Vagina (tissue), 2 donors: ENCODE measurements around the gene CCDC183. TPM values are rescaled to one million over a fixed set of nuclear protein-coding genes. Genes with fewer than 3 reads are reported as not detected.
A peak's percentile ranks its signal among the peaks of the same experiment; 100 is the strongest.

Experiments
- DNase-seq, 2 donors: peaks; one replicate each; pipeline ENCODE4 v3.0.0-alpha.2; 2017; ENCODE audit errors: extremely low spot score in 2 of 2
- H3K27ac ChIP-seq: fragments of 200-600 bp; sonication (generic); one replicate; pipeline ENCODE4 v1.5.1; 2019
- H3K27me3 ChIP-seq: fragments of 200-600 bp; sonication (generic); one replicate; pipeline ENCODE4 v1.5.1; 2019
- H3K36me3 ChIP-seq, 2 donors: fragments of 200-600 bp; sonication (generic); one replicate each; pipeline ENCODE4 v1.5.1; 2017 to 2019
- H3K4me1 ChIP-seq: fragments of 200-600 bp; sonication (generic); one replicate; pipeline ENCODE4 v1.5.1; 2019
- H3K4me3 ChIP-seq, 2 donors: fragments of 200-600 bp; sonication (generic); 1 replicate in 1 of 2; 2 replicates in 1 of 2; pipeline ENCODE4 v1.5.1; 2016 to 2019
- H3K9me3 ChIP-seq: fragments of 200-600 bp; sonication (generic); one replicate; pipeline ENCODE4 v1.5.1; 2019
- CTCF ChIP-seq, 3 experiments: fragments of 450-650 bp in 2 of 3; fragments of 200-600 bp in 1 of 3; sonication (generic) in 1 of 3; IDR thresholded peaks; one replicate each; pipeline ENCODE4 v1.5.1; 2017 to 2019; ENCODE audit warnings: antibody characterized with exemption in 3 of 3, mild to moderate bottlenecking in 2 of 3, moderate library complexity in 2 of 3
- POLR2A ChIP-seq, 2 donors: fragments of 450-650 bp; IDR thresholded peaks; one replicate each; pipeline ENCODE4 v1.6.1; 2017; ENCODE audit warnings: antibody characterized with exemption in 2 of 2, mild to moderate bottlenecking in 2 of 2, moderate library complexity in 2 of 2
- POLR2AphosphoS5 ChIP-seq, 2 donors: sonication (generic); formaldehyde crosslinking; IDR thresholded peaks; one replicate each; pipeline ENCODE4 v1.9.0; 2017; ENCODE audit warnings: antibody characterized with exemption in 2 of 2, mild to moderate bottlenecking in 2 of 2, low read depth in 1 of 2; ENCODE audit not compliant: insufficient read depth in 1 of 2
- intact Hi-C: fragments of 100-400 bp; cut with DNase I; formaldehyde crosslinking; loops from one replicate; pipeline ENCODE4 v1.15.1; 2023
- total RNA-seq: library from RNA; depleted of rRNA; stranded (reverse); fragments of >200 nt; gene quantifications from one replicate; pipeline ENCODE4 v1.2.3, GENCODE V29; 2016

CCDC183 gene
- total RNA-seq, 1 donor from 2014 or later: not detected

DNA sequence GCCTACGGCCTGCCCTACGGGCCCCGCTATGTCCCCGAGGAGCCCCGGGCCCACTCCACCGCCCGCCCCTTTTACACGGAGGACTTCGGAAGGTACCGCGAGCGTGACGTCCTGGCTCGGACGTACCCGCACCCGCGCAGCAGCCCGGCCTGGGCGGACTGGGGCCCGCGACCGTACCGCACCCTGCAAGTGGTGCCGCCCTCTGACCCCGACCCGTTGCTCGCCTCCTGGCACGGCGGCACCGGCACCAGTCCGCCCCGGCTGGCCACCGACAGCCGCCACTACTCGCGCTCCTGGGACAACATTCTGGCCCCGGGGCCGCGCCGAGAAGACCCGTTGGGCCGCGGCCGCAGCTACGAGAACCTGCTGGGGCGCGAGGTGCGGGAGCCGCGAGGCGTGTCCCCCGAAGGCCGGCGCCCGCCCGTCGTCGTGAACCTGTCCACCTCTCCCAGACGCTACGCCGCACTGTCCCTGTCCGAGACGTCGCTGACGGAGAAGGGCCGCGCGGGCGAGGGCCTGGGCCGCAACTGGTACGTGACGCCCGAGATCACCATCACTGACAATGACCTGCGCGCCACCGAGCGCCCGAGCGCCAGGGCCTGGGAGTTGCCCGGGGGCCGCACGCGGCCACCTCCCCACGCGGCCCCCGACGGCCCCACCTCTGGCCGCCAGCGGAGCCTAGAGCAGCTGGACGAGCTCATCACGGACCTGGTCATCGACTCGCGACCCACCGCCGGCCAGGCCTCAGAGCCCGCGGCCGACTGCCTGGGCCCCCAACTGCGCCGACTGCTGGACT lies 49.5 kb downstream of the CCDC183 start:
- no peak for DNase-seq
- Histone ChIP-seq H3K4me3 (peak overlapping the region in 1 of 2 donors; percentile 71), H3K27me3 (peaks cover 21% of the 10 kb centered on the region), H3K9me3 (no peaks in the 10 kb centered on the region), H3K4me1 (peaks cover 77% of the 10 kb centered on the region), H3K27ac (no peak overlapping the region), H3K36me3 (no peaks in the 10 kb centered on the region)
- intact Hi-C loops: no loop called here
- no peak for TF ChIP-seq POLR2AphosphoS5 (IDR thresholded peaks at IDR 0.05; ENCODE audit: insufficient read depth in 1 of 2, low read depth in 1 of 2)
- TF ChIP-seq CTCF (IDR thresholded peaks at IDR 0.05): no peak
- TF ChIP-seq POLR2A (IDR thresholded peaks at IDR 0.05): no peak

DNA sequence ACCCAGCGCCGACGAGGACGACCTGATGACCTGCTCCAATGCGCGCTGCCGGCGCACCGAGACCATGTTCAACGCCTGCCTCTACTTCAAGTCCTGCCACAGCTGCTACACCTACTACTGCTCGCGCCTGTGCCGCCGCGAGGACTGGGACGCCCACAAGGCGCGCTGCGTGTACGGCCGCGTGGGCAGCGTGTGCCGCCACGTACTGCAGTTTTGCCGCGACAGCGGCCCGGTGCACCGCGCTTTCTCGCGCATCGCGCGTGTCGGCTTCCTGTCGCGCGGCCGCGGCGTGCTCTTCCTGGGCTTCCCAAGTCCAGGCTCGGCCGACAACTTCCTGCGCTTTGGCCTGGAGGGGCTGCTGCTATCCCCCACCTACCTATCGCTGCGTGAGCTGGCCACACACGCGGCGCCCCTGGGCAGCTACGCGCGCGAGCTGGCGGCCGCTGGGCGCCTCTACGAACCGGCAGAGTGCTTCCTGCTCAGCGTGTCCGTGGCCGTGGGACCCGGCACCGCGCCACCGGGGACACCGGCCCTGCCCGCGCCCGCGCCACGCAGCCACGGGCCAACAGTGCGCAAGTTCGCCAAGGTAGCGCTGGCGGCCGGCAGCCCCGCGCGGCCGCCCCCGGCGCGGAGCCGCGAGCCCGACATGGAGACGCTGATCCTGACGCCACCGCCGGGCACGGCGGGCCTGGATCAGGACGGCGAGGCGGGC lies 50.4 kb downstream of the CCDC183 start:
- no peak for TF ChIP-seq POLR2AphosphoS5 (IDR thresholded peaks at IDR 0.05; ENCODE audit: insufficient read depth in 1 of 2, low read depth in 1 of 2)
- TF ChIP-seq CTCF (IDR thresholded peaks at IDR 0.05): no peak
- TF ChIP-seq POLR2A (IDR thresholded peaks at IDR 0.05): no peak
- H3K27me3 ChIP-seq: peaks cover 21% of the 10 kb centered on the region
- H3K36me3 ChIP-seq: no peaks in the 10 kb centered on the region
- no peaks in the 10 kb centered on the region for H3K9me3 ChIP-seq
- no peak for DNase-seq
- peaks cover 74% of the 10 kb centered on the region for H3K4me1 ChIP-seq
- intact Hi-C loops: no loop called here
- no peak overlapping the region for H3K27ac ChIP-seq
- H3K4me3 ChIP-seq: peak overlapping the region; percentile 71 to 72

DNA sequence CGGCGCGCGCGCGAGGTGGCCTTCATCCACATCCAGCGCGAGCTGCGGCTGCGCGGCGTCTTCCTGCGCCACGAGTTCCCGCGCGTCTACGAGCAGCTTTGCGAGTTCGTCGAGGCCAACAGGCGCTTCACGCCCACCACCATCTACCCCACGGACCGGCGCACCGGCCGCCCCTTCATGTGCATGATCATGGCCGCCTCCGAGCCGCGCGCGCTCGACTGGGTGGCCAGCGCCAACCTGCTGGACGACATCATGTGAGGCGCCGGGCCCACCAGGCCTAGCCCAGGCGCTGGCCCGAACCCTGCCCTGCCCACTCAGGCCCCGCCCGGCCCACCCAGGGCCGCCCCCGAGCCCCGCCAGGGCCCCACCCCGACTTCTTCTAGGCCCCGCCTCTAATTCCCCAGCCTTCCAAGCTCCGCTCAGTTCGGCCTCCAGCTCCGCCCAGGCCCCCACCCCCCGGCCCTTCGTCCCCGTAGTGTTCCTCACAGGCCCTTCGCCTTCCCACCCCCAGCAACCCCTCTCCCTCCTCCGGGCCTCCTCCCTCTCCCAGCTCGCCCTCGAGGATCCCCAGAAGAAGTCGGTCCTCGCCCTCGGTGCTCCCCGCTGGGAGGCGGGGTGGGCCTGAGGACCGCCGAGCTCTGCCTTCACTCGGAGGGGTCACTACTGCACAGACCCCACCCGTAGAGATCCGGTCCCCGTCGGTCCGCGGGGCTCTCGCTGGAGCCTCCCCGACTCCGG lies 51.1 kb downstream of the CCDC183 start:
- H3K27ac ChIP-seq: peak overlapping the region; percentile 13
- peaks cover 67% of the 10 kb centered on the region for H3K4me1 ChIP-seq
- intact Hi-C loops: no loop called here
- H3K4me3 ChIP-seq: peak overlapping the region; percentile 71 to 72
- H3K9me3 ChIP-seq: no peaks in the 10 kb centered on the region
- no peak for DNase-seq
- peaks cover 21% of the 10 kb centered on the region for H3K27me3 ChIP-seq
- H3K36me3 ChIP-seq: no peaks in the 10 kb centered on the region
- TF ChIP-seq POLR2AphosphoS5 (IDR thresholded peaks at IDR 0.05; ENCODE audit: insufficient read depth in 1 of 2, low read depth in 1 of 2): no peak
- no peak for TF ChIP-seq CTCF (IDR thresholded peaks at IDR 0.05)
- no peak for TF ChIP-seq POLR2A (IDR thresholded peaks at IDR 0.05)

DNA sequence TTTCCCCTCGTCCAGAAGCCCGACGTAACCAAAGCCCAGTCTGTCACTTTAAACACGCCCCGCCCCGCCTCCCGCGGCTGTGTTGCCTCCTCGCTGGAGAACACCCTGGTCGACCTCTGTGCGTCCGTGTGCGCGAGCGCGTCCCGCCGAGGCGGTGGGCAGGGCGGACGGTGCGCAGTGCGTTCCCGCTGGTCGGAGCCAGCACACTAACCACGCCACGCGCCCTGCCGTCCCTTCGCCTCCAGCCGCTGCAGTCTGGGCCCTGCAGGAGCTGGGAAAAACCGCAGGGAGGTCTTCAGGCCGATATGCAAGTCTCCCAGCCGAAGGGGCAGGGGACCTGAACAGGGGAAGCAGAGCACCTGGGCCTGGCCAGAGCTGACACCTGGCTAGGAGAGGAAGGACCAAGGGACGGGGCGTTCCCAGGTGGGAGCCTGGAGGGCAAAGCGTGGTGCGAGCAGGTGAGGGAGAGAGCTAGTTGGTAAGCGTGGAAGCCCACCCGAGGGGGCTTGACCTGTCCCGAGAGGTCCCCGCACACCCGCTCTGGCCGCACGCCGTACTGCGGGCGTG lies 51.8 kb downstream of the CCDC183 start:
- H3K9me3 ChIP-seq: no peaks in the 10 kb centered on the region
- TF ChIP-seq POLR2AphosphoS5 (IDR thresholded peaks at IDR 0.05; ENCODE audit: insufficient read depth in 1 of 2, low read depth in 1 of 2): peak in 1 of 2 donors; percentile 72
- TF ChIP-seq CTCF (IDR thresholded peaks at IDR 0.05): no peak
- TF ChIP-seq POLR2A (IDR thresholded peaks at IDR 0.05): peak in 1 of 2 donors; percentile 6
- no peaks in the 10 kb centered on the region for H3K36me3 ChIP-seq
- peak overlapping the region; percentile 71 to 72 for H3K4me3 ChIP-seq
- intact Hi-C loops: loop anchor here (2.0 kb wide), 1 partner anchor 97 kb away; the partner anchor contains the start of genes C8G and FBXW5
- DNase-seq: no peak
- peaks cover 20% of the 10 kb centered on the region for H3K27me3 ChIP-seq
- H3K4me1 ChIP-seq: peaks cover 60% of the 10 kb centered on the region
- H3K27ac ChIP-seq: peak overlapping the region; percentile 87
